ENCODE results near the gene CDH18.
"Not testable (repeated sequence)": the region's sequence is repeated elsewhere in the genome, so short reads cannot be mapped to it uniquely, and the experiment has no call there.

Gene CDH18

DNA sequence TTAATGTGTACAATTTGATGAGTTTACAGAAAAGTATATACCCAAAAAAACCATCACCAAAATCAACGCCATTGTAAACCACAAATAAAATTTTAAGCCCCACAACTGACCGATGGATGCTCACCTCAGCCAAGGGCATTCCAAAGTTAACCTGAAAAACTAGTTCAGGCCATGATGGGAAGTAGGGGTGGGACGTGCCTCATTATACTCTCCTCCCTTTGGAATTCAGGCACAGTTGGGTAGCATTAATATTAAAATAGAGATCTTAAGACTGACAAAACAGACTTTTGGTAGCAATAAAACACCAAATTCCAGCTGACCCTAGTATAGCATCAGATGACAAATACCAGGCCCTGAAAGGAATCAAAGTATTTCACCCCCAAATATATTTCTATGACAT lies 129.0 kb downstream of the CDH18 start:
- no peak for DNase-seq (ENCODE audit: low spot score)

- DNase-seq (ENCODE audit: low spot score), result no peak
These were observed 132.1 kb downstream of the CDH18 start for GRCh38 chr5:19855931-19856330.

- no peak for DNase-seq (ENCODE audit: low spot score)
These were observed 132.5 kb downstream of the CDH18 start for GRCh38 chr5:19855453-19855852.

DNA sequence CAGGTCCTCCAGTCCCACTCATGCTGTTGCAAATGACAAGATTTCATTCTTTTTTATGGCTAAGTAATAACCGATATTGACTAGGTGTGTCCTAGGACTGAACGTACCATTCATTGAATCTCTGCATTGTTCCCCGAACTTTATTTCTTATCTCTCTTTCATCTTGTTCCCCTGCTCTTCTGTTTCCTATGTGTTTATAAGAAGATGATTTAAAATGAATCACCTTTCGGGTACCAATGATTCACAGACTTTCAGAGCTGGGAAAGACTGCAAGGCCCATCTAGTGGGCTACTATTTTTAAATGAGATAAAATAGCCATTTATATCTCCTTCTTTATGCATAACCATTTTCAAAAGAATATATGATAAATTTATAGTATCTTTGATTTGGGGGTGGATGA lies 133.0 kb downstream of the CDH18 start:
- no peak for DNase-seq (ENCODE audit: low spot score)

- DNase-seq (ENCODE audit: low spot score), result no peak
These were observed 134.3 kb downstream of the CDH18 start for GRCh38 chr5:19853616-19854240.

- DNase-seq (ENCODE audit: low spot score), result peak; percentile 3
These were observed 150.3 kb downstream of the CDH18 start for GRCh38 chr5:19837536-19838174.

DNA sequence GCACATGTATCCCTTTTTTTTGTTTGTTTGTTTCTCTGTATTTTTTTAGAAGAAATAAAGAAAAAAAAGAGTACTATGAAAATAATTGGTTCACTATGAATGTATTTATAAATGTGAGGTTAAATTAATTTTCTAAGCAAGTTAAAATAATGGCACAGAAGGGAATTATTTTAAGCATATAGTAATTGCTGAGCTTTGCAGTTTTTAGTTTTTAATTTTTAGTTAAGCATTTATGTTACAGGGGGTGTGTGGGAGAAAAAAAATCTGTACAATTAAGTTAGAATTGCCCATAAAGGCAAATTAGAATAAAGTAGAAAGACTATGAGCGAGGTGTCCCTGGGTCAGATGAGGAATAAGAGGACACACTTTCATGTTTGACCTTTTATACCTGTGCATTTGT lies 152.6 kb downstream of the CDH18 start:
- no peak for DNase-seq (ENCODE audit: low spot score)

GRCh38 chr5:19812720-19813119 lies 175.3 kb downstream of the CDH18 start:
- not testable (repeated sequence) for DNase-seq (ENCODE audit: low spot score)

DNA sequence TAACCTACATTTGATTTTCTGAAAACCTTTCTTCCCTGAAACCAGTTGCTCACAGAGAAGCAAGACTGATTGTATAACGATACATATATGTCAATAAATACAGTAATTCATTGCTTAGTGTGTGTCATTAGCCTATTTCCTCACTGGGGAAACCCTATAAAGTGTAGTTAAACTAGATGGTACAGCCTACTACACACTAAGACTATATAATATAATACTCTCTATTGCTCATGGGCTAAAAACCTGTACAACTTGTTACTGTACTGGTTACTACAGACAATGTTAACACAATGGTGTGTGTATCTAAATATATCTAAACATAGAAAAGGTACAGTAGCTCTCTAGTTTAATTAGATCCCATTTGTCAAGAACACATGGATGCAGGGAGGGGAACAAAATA lies 181.2 kb downstream of the CDH18 start:
- DNase-seq (ENCODE audit: low spot score), result no peak

DNA sequence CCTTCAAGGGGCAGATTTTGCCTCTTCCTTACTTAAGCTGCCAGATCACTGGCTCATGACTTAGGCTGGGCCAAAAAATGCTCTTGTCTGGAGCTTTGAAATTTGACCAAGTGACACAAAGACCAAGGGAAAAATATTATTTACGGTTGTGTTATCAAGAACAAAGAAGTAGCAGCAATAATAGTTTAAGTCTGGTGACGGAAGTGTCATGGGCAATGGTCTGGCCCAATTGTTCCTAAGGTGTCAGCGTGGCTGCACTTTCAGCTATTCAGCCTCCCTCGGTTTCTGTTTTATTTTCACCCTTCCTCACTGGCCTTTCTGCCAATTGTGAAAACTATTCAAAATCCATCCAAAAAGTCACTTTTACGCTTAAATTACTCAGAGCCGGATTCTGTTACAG lies 185.3 kb downstream of the CDH18 start:
- no peak for DNase-seq (ENCODE audit: low spot score)

DNA sequence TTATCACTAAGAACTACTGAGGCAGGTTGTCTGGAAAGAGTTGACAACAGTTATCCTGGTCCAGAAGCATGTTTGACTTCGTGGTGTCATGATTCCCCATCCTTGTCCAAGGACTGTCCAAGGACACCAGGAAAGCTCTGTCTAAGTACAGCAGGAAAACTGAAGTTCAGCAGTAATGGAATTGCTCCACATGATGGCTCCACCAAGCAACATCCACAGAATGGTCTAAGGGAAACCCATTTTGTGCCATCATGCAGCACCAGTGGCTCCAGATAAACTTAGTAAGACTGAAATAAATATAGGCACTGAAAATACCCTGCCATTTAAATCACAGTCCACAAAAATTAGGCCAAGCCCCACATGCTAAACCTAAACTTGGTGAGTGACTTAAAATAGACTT lies 192.8 kb downstream of the CDH18 start:
- peak; percentile 12 for DNase-seq (ENCODE audit: low spot score)

GRCh38 chr5:19790829-19791466 lies 197.1 kb downstream of the CDH18 start:
- DNase-seq (ENCODE audit: low spot score), result peak; percentile 41

DNA sequence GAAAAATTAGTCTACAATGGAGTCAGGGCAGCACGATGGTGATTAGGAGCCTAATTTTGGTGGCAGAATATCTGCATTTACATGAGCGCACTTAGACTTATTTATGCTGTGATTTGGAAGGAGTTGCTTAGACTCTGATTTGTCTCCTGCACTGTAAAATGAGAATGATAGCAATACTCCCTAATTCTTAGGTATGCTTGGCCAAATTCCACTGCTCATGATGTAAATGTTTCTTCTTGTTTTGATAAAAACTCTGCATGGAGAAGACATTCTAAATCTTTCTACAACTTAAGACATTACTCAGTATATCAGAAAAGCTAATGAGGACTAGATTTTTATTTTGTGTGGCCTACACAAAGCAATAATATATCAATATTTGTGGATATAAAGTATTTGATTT lies 205.4 kb downstream of the CDH18 start:
- DNase-seq (ENCODE audit: low spot score), result no peak

DNA sequence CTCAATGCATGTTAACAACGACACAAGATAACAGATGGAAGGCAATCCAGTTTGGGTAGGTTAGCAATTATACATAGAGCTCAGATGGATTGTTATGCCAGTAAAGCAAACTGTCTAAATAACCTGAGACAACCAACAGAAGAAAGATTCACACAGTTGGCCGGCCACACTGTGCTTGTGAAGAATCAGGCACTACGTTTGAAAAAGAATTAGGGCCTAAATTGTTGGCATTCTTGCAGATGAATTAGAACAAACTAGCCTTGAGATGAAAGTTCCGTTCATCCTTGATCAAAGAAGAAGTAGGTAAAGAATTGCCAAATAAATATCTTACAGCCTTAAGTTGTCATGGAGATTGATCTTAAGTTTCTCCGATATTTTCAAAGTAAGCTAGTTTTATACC lies 210.6 kb downstream of the CDH18 start:
- DNase-seq (ENCODE audit: low spot score), result no peak

- not testable (repeated sequence) for DNase-seq (ENCODE audit: low spot score)
These were observed 211.1 kb downstream of the CDH18 start for GRCh38 chr5:19776886-19777285.

- DNase-seq (ENCODE audit: low spot score), result no peak
These were observed 216.7 kb downstream of the CDH18 start for GRCh38 chr5:19771174-19771835.

DNA sequence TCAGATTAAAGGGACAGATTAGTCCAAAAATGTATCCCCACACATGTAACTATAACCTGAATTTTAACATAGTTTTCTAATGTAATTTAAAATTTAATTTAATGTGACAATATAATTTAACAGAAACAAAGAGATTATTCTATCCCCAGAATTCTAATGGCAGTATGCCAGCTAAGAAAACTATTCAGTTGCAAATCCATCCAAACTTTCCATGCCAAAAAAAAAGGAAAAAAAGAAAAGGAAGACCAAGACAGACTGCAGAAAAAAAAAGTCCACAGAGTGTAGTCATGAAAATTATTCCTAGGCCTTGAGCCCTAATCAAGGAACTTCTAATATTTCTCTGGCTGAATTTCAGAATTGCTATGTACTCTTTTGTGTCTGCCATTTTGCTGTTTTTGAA lies 217.6 kb downstream of the CDH18 start:
- no peak for DNase-seq (ENCODE audit: low spot score)

- no peak for DNase-seq (ENCODE audit: low spot score)
These were observed 220.0 kb downstream of the CDH18 start for GRCh38 chr5:19767987-19768386.

GRCh38 chr5:19753579-19753978 lies 234.4 kb downstream of the CDH18 start:
- DNase-seq (ENCODE audit: low spot score), result no peak

GRCh38 chr5:19751326-19751725 lies 236.7 kb downstream of the CDH18 start:
- DNase-seq (ENCODE audit: low spot score), result no peak

DNA sequence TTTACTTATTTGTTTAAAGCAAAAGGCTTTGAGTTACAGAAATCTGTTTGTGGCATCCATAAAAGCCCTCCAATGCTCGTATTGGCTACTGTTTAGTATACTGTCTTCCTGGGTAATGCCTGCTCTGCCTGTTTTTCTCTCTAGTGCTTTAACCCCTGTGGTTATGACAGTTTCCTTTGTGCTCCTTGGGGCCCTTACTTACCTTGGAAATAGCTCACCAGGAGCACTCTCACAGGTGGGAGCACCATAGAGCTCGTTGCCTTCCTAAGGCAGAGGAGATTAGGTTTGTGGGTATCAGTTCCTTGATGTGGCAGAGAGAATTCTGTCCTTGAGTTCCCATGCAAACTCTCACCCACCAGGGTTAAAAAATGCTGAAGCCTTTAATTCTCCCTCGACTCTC lies 242.8 kb downstream of the CDH18 start:
- no peak for DNase-seq (ENCODE audit: low spot score)

GRCh38 chr5:19739671-19740070 lies 248.3 kb downstream of the CDH18 start:
- no peak for DNase-seq (ENCODE audit: low spot score)

DNA sequence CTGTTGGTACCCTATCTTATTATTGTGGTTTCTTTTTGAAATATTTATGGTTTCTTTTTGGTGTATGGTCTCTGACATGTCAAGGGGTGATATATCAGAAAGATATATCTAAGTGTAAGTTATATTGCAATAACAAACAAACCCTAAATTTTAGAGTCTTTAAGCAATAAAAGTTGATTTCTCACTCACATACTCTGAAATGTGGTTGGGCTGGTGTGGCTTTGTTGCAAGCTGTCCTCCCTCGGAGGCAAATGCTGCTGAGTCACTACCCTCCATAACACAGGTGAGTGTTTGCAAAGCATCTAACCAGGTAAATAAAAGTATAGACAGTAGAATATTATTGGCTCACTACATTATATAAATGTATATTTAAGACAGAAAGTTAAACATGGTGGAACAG lies 253.2 kb downstream of the CDH18 start:
- no peak for DNase-seq (ENCODE audit: low spot score)

Measured in kidney tubule cell (primary cell).